Measurements from ENCODE around the gene GOLGA6L10. TPM values are rescaled to one million over a fixed set of nuclear protein-coding genes. Genes with fewer than 3 reads are reported as not detected.
"Not testable (repeated sequence)": the region's sequence is repeated elsewhere in the genome, so short reads cannot be mapped to it uniquely, and the experiment has no call there.

GOLGA6L10 gene
- total RNA-seq, 1 experiment from 2014 or later, result 2.0 TPM

DNA sequence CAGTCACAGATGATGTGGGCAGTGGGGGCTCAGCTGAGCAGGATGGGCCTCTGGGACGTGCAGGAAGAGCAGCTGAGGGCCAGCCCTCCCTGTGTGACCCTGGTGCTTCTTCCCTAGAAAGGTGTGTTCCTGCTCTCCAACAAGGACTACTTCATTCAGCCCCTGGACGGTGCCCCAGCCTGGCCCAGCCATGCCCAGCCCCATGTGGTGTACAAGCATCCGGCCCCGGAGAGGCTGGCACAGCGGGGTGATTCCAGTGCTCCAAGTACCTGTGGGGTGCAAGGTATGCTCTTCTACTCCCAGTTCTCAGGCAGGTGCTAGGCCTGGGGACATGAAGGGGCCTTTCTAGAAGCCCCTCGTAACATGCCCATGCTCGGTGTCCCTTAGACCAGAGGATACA is 48.4 kb downstream of the GOLGA6L10 start:
- H2BK20ac ChIP-seq (ENCODE audit: low read depth, low read length, poor library complexity, severe bottlenecking), result no peak overlapping the region
- Mint-ChIP-seq H3K9me3 (no peaks in the 10 kb centered on the region; a peak in 1 of 5 replicates), H3K27me3 (ENCODE audit: low read depth) (no peaks in the 10 kb centered on the region), H3K4me3 (no peak overlapping the region), H3K36me3 (ENCODE audit: insufficient read depth in 1 of 3, low read depth in 3 of 3) (no peaks in the 10 kb centered on the region), H3K27ac (no peak overlapping the region; a peak in 1 of 7 replicates), H3K4me1 (no peaks in the 10 kb centered on the region)
- H3K9ac ChIP-seq (ENCODE audit: extremely low read depth, insufficient read length, low read length), result no peak overlapping the region
- H2BK120ac ChIP-seq (ENCODE audit: low read depth, low read length, poor library complexity, severe bottlenecking), result no peak overlapping the region
- H3K18ac ChIP-seq (ENCODE audit: insufficient read length, low read depth, low read length), result no peak overlapping the region
- no peaks in the 10 kb centered on the region for H3K23me2 ChIP-seq (ENCODE audit: insufficient read length, low read depth, low read length, poor library complexity, severe bottlenecking)
- DNase-seq, result no peak
- H3K27ac ChIP-seq (ENCODE audit: insufficient read length, low read depth, low read length), result no peak overlapping the region
- no peaks in the 10 kb centered on the region for H3K27me3 ChIP-seq (ENCODE audit: insufficient read depth, low read length)
- H3K23ac ChIP-seq (ENCODE audit: insufficient read length, low read depth, low read length), result no peak overlapping the region
- no peaks in the 10 kb centered on the region for H3K79me2 ChIP-seq (ENCODE audit: insufficient read depth, low read length)
- H2AFZ ChIP-seq (ENCODE audit: low read length), result no peak overlapping the region
- TF ChIP-seq CTCF (conservative IDR thresholded peaks at IDR 0.05), result no peak
- no peak overlapping the region for H3T11ph ChIP-seq (ENCODE audit: low read length)
- H3K4ac ChIP-seq (ENCODE audit: low read depth, low read length), result no peak overlapping the region
- H3K4me1 ChIP-seq (ENCODE audit: insufficient read depth, low read length), result no peaks in the 10 kb centered on the region
- no peak overlapping the region for H4K5ac ChIP-seq (ENCODE audit: insufficient read length, low read depth, low read length)
- H2BK12ac ChIP-seq (ENCODE audit: insufficient read length, low read depth, low read length), result no peak overlapping the region
- H3K14ac ChIP-seq (ENCODE audit: insufficient read depth, low read length), result no peak overlapping the region; the same call in 1 of the 2 replicates
- H3K56ac ChIP-seq (ENCODE audit: insufficient read length, low read depth, low read length), result no peak overlapping the region
- H3K79me1 ChIP-seq (ENCODE audit: insufficient read depth, low read depth, low read length, poor library complexity, severe bottlenecking), result no peaks in the 10 kb centered on the region
- WGBS (ENCODE audit: extremely low coverage, insufficient read length, low lambda C conversion rate), result no CpG with 5 or more reads among the region's 7 CpGs
- H3K9me3 ChIP-seq (ENCODE audit: control insufficient read depth, low read depth, low read length), result no peaks in the 10 kb centered on the region
- H3K4me2 ChIP-seq (ENCODE audit: insufficient read depth, insufficient read length, low read length), result no peak overlapping the region
- no peak overlapping the region for H4K8ac ChIP-seq (replicated peaks; ENCODE audit: insufficient read length, low read depth, low read length)
- H2BK5ac ChIP-seq (ENCODE audit: insufficient read length, low read length), result no peak overlapping the region
- H2AK5ac ChIP-seq (ENCODE audit: insufficient read length, low read length), result no peak overlapping the region
- no peak overlapping the region for H4K91ac ChIP-seq (ENCODE audit: insufficient read length, low read depth, low read length)
- no peaks in the 10 kb centered on the region for H4K20me1 ChIP-seq (ENCODE audit: control insufficient read depth, insufficient read depth, insufficient read length)
- H2BK15ac ChIP-seq (ENCODE audit: low read depth, low read length), result no peak overlapping the region

GRCh38 chr15:82300326-82300725 is 48.9 kb downstream of the GOLGA6L10 start:
- H3K23ac ChIP-seq (ENCODE audit: insufficient read length, low read depth, low read length); H3K27ac Mint-ChIP-seq; H2BK20ac ChIP-seq (ENCODE audit: low read depth, low read length, poor library complexity, severe bottlenecking); H3K9ac ChIP-seq (ENCODE audit: extremely low read depth, insufficient read length, low read length); H3K27me3 ChIP-seq (ENCODE audit: insufficient read depth, low read length); H2BK5ac ChIP-seq (ENCODE audit: insufficient read length, low read length); H3K56ac ChIP-seq (ENCODE audit: insufficient read length, low read depth, low read length); H3K14ac ChIP-seq (ENCODE audit: insufficient read depth, low read length); H3K9me3 Mint-ChIP-seq; H3K4me1 Mint-ChIP-seq; H3K27ac ChIP-seq (ENCODE audit: insufficient read length, low read depth, low read length); H3K4me3 Mint-ChIP-seq; H2BK120ac ChIP-seq (ENCODE audit: low read depth, low read length, poor library complexity, severe bottlenecking); H4K91ac ChIP-seq (ENCODE audit: insufficient read length, low read depth, low read length); H3K4me1 ChIP-seq (ENCODE audit: insufficient read depth, low read length); H3K9me3 ChIP-seq (ENCODE audit: control insufficient read depth, low read depth, low read length); H3K18ac ChIP-seq (ENCODE audit: insufficient read length, low read depth, low read length); H4K5ac ChIP-seq (ENCODE audit: insufficient read length, low read depth, low read length); DNase-seq; H3K79me1 ChIP-seq (ENCODE audit: insufficient read depth, low read depth, low read length, poor library complexity, severe bottlenecking); H2AK5ac ChIP-seq (ENCODE audit: insufficient read length, low read length); H2BK15ac ChIP-seq (ENCODE audit: low read depth, low read length); H3K4ac ChIP-seq (ENCODE audit: low read depth, low read length); H4K8ac ChIP-seq (replicated peaks; ENCODE audit: insufficient read length, low read depth, low read length); H3K79me2 ChIP-seq (ENCODE audit: insufficient read depth, low read length); H2AFZ ChIP-seq (ENCODE audit: low read length); H2BK12ac ChIP-seq (ENCODE audit: insufficient read length, low read depth, low read length); H3K27me3 Mint-ChIP-seq (ENCODE audit: low read depth); H3K23me2 ChIP-seq (ENCODE audit: insufficient read length, low read depth, low read length, poor library complexity, severe bottlenecking); H3T11ph ChIP-seq (ENCODE audit: low read length); H4K20me1 ChIP-seq (ENCODE audit: control insufficient read depth, insufficient read depth, insufficient read length); H3K36me3 Mint-ChIP-seq (ENCODE audit: insufficient read depth in 1 of 3, low read depth in 3 of 3); H3K4me2 ChIP-seq (ENCODE audit: insufficient read depth, insufficient read length, low read length): not testable (repeated sequence)
- no CpG with 5 or more reads among the region's 6 CpGs for WGBS (ENCODE audit: extremely low coverage, insufficient read length, low lambda C conversion rate)
